Right atrium auricular region (tissue), 2 donors: Measurements from ENCODE around the gene ITIH3. TPM values are rescaled to one million over a fixed set of nuclear protein-coding genes. Genes with fewer than 3 reads are reported as not detected.

ENCODE experiments used
- DNase-seq: peaks from one replicate; pipeline ENCODE4 v3.0.0-alpha.2; 2019; ENCODE audit warnings: low spot score
- H3K27ac ChIP-seq, 2 donors: fragments of 200-600 bp; sonication (generic); 1 replicate in 1 of 2; 2 replicates in 1 of 2; pipeline ENCODE4 v1.5.1; 2016 to 2019
- H3K27me3 ChIP-seq, 2 donors: fragments of 200-600 bp; sonication (generic); one replicate each; pipeline versions ENCODE4 v1.5.1 to v1.6.0; 2017 to 2019
- H3K36me3 ChIP-seq: fragments of 200-600 bp; sonication (generic); one replicate; pipeline ENCODE4 v1.5.1; 2016
- H3K4me1 ChIP-seq, 2 donors: fragments of 200-600 bp; sonication (generic); one replicate each; pipeline versions ENCODE4 v1.5.1 to v1.6.0; 2017 to 2019
- H3K4me3 ChIP-seq, 2 donors: fragments of 200-600 bp; sonication (generic); 1 replicate in 1 of 2; 2 replicates in 1 of 2; pipeline ENCODE4 v1.5.1; 2017 to 2019; ENCODE audit warnings: mild to moderate bottlenecking in 1 of 2, moderate library complexity in 1 of 2
- H3K9me3 ChIP-seq, 2 donors: fragments of 200-600 bp; sonication (generic); one replicate each; pipeline ENCODE4 v1.5.1; 2019
- total RNA-seq, 2 donors: library from RNA; depleted of rRNA; stranded (reverse); fragments of >200 nt; gene quantifications; one replicate each; pipeline ENCODE4 v1.1.0, GENCODE V29; 2016
- TF ChIP-seq, protein P1 (sequence below), 2 donors: fragments of 200-600 bp; sonication (generic); IDR thresholded peaks; one replicate each; pipeline ENCODE4 v1.5.1; 2019; ENCODE audit warnings: antibody characterized with exemption in 2 of 2

Gene ITIH3
- total RNA-seq, 2 donors from 2014 or later: 0.19 to 2.1 TPM

DNA sequence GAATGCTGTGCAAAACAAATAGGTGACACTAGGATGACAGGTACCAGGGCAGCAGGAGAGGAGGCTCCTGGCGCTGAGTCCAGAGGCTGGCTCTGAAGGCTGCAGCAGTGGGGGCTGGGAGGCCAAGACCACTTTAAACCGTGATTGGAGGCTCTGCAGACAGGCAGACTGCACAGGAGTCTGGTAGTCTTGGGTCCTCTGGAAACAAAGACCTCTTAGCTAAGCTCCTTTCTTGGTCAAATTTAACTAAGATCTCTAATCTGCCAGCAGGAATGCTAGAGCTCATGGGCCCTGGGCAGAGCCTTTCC is 44.6 kb downstream of the ITIH3 start:
- DNase-seq: no peak
- H3K27me3 ChIP-seq: no peaks in the 10 kb centered on the region
- no peak overlapping the region for H3K27ac ChIP-seq
- H3K9me3 ChIP-seq: no peaks in the 10 kb centered on the region
- no peaks in the 10 kb centered on the region for H3K36me3 ChIP-seq
- peaks cover 0 to 67% of the 10 kb centered on the region in 2 donors for H3K4me1 ChIP-seq
- TF ChIP-seq, protein P1, sequence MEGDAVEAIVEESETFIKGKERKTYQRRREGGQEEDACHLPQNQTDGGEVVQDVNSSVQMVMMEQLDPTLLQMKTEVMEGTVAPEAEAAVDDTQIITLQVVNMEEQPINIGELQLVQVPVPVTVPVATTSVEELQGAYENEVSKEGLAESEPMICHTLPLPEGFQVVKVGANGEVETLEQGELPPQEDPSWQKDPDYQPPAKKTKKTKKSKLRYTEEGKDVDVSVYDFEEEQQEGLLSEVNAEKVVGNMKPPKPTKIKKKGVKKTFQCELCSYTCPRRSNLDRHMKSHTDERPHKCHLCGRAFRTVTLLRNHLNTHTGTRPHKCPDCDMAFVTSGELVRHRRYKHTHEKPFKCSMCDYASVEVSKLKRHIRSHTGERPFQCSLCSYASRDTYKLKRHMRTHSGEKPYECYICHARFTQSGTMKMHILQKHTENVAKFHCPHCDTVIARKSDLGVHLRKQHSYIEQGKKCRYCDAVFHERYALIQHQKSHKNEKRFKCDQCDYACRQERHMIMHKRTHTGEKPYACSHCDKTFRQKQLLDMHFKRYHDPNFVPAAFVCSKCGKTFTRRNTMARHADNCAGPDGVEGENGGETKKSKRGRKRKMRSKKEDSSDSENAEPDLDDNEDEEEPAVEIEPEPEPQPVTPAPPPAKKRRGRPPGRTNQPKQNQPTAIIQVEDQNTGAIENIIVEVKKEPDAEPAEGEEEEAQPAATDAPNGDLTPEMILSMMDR (IDR thresholded peaks at IDR 0.05): no peak
- H3K4me3 ChIP-seq: no peak overlapping the region

DNA sequence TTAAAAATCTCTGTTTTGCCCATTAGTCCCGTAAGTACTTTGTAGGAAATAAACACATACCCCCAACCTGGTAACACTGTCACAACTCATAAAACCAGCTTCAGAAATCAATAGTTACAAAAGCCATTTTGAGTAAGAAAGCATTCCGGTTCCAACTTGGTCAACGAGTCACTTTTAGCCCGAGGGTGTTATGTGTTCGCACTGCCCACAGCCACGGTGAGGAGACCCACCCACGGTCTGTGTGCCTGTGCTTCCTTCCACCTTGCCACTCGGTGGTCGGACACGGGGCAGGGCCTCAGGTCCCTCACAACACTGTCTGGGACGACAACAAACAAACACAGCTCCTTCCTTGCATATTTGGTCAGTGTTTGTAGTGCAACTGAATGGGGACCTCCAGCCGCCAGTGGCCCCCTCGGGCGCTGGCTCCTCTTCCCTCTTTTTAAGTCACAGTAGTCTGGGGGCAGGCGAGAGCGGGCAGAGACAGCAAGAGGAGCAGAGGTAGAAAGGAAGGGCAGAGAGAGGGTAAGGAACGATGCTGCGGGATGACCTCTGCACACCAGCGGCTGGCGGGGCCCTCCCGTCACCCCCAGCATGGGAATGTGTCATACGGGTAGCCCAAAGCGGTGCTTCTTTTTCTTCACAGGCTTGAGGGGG is 45.4 kb downstream of the ITIH3 start:
- Histone ChIP-seq H3K36me3 (no peaks in the 10 kb centered on the region), H3K4me1 (peaks cover 0 to 67% of the 10 kb centered on the region in 2 donors), H3K4me3 (no peak overlapping the region), H3K9me3 (no peaks in the 10 kb centered on the region), H3K27me3 (no peaks in the 10 kb centered on the region), H3K27ac (no peak overlapping the region)
- TF ChIP-seq, protein P1 (IDR thresholded peaks at IDR 0.05): no peak
- no peak for DNase-seq

DNA sequence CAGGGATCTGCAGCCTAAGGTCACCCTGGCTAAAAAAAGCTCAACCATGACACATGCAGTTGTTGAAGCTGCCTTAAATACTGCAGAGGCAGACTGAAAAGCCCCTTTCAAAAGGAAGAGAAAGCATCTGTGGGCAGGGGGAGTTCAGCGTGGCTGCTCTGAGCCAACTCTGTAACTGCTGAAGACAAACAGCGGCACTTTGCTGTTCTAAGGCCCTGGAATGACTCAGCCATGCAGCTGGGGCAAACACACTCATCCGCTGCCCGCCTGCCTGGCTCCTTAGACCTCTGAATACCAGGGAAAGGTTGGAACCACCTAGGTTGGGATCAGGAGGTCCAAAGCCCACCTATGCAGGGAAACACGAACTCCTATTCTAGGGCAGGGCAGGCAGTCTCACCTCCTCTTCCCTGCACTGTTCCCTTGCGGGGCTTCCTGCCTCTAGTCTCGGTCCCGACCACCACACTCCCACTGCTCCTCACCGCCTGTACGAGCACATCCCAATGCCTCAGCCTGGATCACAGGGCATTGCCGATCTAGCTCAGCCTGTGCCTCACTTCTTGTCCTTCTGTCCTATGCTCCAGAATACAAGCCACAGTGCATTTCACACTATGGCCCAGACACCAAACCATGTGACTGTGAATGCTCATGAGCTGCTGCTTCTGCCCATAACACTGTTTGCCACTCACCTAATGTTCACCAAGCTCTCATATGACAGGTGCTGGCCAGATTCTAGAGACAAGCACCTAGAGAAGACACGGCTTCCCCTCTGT is 46.8 kb downstream of the ITIH3 start:
- TF ChIP-seq, protein P1 (IDR thresholded peaks at IDR 0.05): no peak

DNA sequence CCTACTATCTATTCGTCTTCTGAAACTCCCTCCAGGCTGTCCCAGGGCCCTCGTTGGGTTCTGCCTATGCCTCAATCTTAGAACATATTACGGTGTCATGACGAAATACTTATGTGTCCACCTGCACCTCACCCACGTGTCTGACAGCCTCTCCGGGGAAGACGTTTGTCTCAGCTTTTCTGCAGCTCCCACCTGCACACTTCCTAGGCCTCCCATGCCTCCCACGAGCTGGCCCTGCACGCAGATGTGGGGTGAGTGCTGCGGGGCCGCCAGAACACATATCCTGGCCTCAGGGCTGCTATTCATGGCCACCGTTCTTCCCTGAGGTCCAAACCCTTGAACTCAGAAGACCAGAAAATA is 47.4 kb downstream of the ITIH3 start:
- DNase-seq: no peak
- Histone ChIP-seq H3K9me3 (no peaks in the 10 kb centered on the region), H3K4me1 (peaks cover 0 to 67% of the 10 kb centered on the region in 2 donors), H3K27me3 (no peaks in the 10 kb centered on the region), H3K36me3 (no peaks in the 10 kb centered on the region), H3K27ac (peak overlapping the region; percentile 58 to 88), H3K4me3 (no peak overlapping the region)
- TF ChIP-seq, protein P1 (IDR thresholded peaks at IDR 0.05): no peak

More for the DNA sequence above, 46.8 kb downstream of the ITIH3 start:
- Histone ChIP-seq H3K4me1 (peaks cover 0 to 67% of the 10 kb centered on the region in 2 donors), H3K9me3 (no peaks in the 10 kb centered on the region), H3K36me3 (no peaks in the 10 kb centered on the region), H3K27ac (peak overlapping the region; percentile 58 to 88), H3K27me3 (no peaks in the 10 kb centered on the region), H3K4me3 (no peak overlapping the region)
- no peak for DNase-seq

DNA sequence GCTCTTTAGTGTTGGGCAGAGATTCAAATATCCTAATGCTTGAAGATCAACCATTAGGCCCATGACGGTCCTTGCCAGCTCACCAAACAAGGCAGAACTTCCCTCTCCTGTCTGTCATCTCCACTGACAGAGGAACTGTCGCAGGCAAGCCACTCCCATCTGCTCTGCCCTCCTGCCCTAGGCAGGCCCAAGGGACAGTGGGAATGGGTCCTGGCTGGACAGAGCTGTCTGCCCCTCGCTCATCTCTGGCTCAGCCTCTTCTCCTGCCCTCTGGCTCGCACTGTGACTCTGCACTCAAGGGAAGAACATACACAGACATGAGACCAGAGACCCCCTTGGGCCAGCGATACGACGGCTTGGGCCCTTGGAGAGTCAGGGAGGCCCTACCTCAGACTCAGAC is 47.8 kb downstream of the ITIH3 start:
- DNase-seq: no peak
- Histone ChIP-seq H3K9me3 (no peaks in the 10 kb centered on the region), H3K4me3 (no peak overlapping the region), H3K36me3 (peaks cover under 1% of the 10 kb centered on the region), H3K27me3 (no peaks in the 10 kb centered on the region), H3K27ac (peak overlapping the region; percentile 58 to 88), H3K4me1 (peaks cover 0 to 64% of the 10 kb centered on the region in 2 donors)
- TF ChIP-seq, protein P1 (IDR thresholded peaks at IDR 0.05): no peak
